ENCODE measurements around the gene TMEM203.

DNA sequence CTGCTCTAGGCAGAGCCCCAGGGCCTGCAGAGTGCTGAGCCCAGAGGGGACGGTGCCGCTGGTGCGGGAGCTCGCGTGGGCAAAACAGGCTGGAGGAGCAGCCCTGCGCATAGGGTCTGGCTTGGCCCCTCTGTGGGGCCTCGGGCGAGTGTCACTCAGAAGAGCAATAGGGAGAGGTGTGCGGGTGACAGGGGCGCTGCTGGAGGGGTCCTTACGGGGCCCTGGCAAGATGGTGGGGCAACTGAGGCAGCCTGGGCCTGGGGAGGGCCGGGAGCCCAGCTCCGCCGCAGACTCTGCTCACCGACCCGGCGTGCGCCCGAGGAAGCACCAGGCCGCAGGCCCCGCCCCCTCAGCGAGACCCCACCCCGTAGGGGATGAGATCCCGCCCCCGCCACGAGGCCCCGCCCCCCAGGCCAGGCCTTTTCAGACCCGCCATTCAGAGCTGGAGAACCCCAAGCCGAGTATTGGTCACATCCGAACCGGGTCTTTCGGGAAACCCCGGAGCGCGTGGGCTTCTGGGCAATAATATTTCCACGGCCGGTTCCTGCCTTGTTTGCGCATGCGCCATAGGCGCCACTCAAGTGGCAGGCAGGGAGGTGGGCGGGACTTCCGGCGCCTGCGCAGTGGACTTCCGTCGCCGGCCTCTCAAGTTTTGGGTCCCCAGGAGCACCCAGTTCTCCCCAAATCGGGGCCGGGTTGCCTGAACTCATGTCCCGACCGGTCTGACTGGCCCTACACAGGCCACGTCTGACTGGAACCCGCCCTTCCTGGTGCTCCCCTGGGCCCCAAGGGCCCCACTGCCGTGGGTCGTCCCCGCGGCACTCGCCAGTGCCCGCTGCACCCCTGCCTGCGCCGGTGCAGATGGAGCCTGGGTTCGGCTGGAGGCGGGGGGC lies 17.9 kb upstream of the TMEM203 start:
- TF ChIP-seq, protein P1, sequence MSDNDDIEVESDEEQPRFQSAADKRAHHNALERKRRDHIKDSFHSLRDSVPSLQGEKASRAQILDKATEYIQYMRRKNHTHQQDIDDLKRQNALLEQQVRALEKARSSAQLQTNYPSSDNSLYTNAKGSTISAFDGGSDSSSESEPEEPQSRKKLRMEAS (IDR thresholded peaks at IDR 0.05), result peak; percentile 56
- TF ChIP-seq CREB1 (IDR thresholded peaks at IDR 0.05; ENCODE audit: low read depth) (no peak), EP300 (IDR thresholded peaks at IDR 0.05; ENCODE audit: borderline replicate concordance) (no peak; the same call in 1 of the 2 replicates), FOXM1 (IDR thresholded peaks at IDR 0.05; ENCODE audit: borderline replicate concordance, low read depth) (no peak), TCF12 (IDR thresholded peaks at IDR 0.05; ENCODE audit: low read depth) (peak; percentile 62)
- TF ChIP-seq, protein P2, sequence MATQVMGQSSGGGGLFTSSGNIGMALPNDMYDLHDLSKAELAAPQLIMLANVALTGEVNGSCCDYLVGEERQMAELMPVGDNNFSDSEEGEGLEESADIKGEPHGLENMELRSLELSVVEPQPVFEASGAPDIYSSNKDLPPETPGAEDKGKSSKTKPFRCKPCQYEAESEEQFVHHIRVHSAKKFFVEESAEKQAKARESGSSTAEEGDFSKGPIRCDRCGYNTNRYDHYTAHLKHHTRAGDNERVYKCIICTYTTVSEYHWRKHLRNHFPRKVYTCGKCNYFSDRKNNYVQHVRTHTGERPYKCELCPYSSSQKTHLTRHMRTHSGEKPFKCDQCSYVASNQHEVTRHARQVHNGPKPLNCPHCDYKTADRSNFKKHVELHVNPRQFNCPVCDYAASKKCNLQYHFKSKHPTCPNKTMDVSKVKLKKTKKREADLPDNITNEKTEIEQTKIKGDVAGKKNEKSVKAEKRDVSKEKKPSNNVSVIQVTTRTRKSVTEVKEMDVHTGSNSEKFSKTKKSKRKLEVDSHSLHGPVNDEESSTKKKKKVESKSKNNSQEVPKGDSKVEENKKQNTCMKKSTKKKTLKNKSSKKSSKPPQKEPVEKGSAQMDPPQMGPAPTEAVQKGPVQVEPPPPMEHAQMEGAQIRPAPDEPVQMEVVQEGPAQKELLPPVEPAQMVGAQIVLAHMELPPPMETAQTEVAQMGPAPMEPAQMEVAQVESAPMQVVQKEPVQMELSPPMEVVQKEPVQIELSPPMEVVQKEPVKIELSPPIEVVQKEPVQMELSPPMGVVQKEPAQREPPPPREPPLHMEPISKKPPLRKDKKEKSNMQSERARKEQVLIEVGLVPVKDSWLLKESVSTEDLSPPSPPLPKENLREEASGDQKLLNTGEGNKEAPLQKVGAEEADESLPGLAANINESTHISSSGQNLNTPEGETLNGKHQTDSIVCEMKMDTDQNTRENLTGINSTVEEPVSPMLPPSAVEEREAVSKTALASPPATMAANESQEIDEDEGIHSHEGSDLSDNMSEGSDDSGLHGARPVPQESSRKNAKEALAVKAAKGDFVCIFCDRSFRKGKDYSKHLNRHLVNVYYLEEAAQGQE (IDR thresholded peaks at IDR 0.05; ENCODE audit: low read depth), result no peak

All from Ishikawa (cell line).